Thyroid gland (tissue), 4 donors: ENCODE data around the gene TOR1B.

Source experiments
- CTCF ChIP-seq, 6 experiments: fragments of 200-600 bp in 3 of 6; fragments of 450-650 bp in 3 of 6; sonication (generic) in 3 of 6; IDR thresholded peaks; one replicate each; pipeline ENCODE4 v1.5.1; 2016 to 2019; ENCODE audit warnings: antibody characterized with exemption in 6 of 6, mild to moderate bottlenecking in 2 of 6, inconsistent platforms in 1 of 6, moderate library complexity in 1 of 6
- POLR2A ChIP-seq, 2 donors: fragments of 450-650 bp; IDR thresholded peaks; one replicate each; pipeline ENCODE4 v1.6.1; 2017; ENCODE audit warnings: antibody characterized with exemption in 2 of 2, mild to moderate bottlenecking in 2 of 2, moderate library complexity in 1 of 2

GRCh38 chr9:129826759-129827158 is 23.8 kb downstream of the TOR1B start:
- TF ChIP-seq CTCF (IDR thresholded peaks at IDR 0.05) (no peak), POLR2A (IDR thresholded peaks at IDR 0.05) (no peak)
